Adrenal gland (tissue), 12 donors: ENCODE data around the gene CECR2. TPM values are rescaled to one million over a fixed set of nuclear protein-coding genes. Genes with fewer than 3 reads are reported as not detected.

Experiments
- DNase-seq, 7 donors: peaks; one replicate each; pipeline ENCODE4 v3.0.0-alpha.2; 2019 to 2020
- H3K27ac ChIP-seq, 5 donors: fragments of 200-600 bp; sonication (generic) in 4 of 5; 1 replicate in 3 of 5; 2 replicates in 2 of 5; pipeline versions ENCODE4 v1.5.1 to v1.8.0; 2016 to 2020; ENCODE audit warnings: mild to moderate bottlenecking in 1 of 5
- H3K27me3 ChIP-seq: fragments of 200-600 bp; 2 replicates; pipeline ENCODE4 v1.8.0; 2021
- H3K36me3 ChIP-seq, 2 donors: fragments of 200-600 bp; replicated peaks in 1 of 2; 1 replicate in 1 of 2; 2 replicates in 1 of 2; pipeline versions ENCODE4 v1.5.1 to v1.8.0; 2018 to 2022
- H3K4me1 ChIP-seq, 2 donors: fragments of 200-600 bp; replicated peaks in 1 of 2; 1 replicate in 1 of 2; 2 replicates in 1 of 2; pipeline versions ENCODE4 v1.5.1 to v1.8.0; 2018 to 2021
- H3K4me3 ChIP-seq, 4 donors: fragments of 200-600 bp; sonication (generic) in 3 of 4; one replicate each; pipeline ENCODE4 v1.5.1; 2016 to 2018
- H3K9me3 ChIP-seq, 3 donors: fragments of 200-600 bp; sonication (generic) in 1 of 3; replicated peaks in 1 of 3; 1 replicate in 2 of 3; 2 replicates in 1 of 3; pipeline versions ENCODE4 v1.5.1 to v1.8.0; 2016 to 2021
- CTCF ChIP-seq, 6 experiments: fragments of 450-650 bp in 4 of 6; fragments of 200-600 bp in 2 of 6; sonication (generic) in 1 of 6; IDR thresholded peaks; 1 replicate in 5 of 6; 2 replicates in 1 of 6; pipeline versions ENCODE4 v1.5.1 to v1.8.0; 2016 to 2021; ENCODE audit warnings: antibody characterized with exemption in 6 of 6, mild to moderate bottlenecking in 2 of 6, moderate library complexity in 1 of 6
- POLR2A ChIP-seq, 2 donors: fragments of 450-650 bp; IDR thresholded peaks; one replicate each; pipeline ENCODE4 v1.6.1; 2017; ENCODE audit warnings: antibody characterized with exemption in 2 of 2, mild to moderate bottlenecking in 2 of 2, moderate library complexity in 1 of 2
- WGBS, 4 donors: extraction: QIAGEN DNeasy Blood & Tissue Kit in 2 of 4; methylation state at CpG; one replicate each; pipeline versions ENCODE4 v1.1.5 to v1.1.7; 2013 to 2017; 5-methylcytosine and 5-hydroxymethylcytosine counted together
- intact Hi-C, 2 donors: fragments of 100-400 bp; cut with DNase I; formaldehyde crosslinking; loops; one replicate each; pipeline versions ENCODE4 v1.14.1 to v1.15.0; 2022 to 2023
- polyA plus RNA-seq, 3 donors: library from polyadenylated mRNA; stranded (reverse); fragments of 200-250 nt in 2 of 3; fragments of 350-450 nt in 1 of 3; fragmentation: Illumina TruSeq in 1 of 3; extraction: RNeasy Lipid Tissue Mini Kit (QIAGEN cat#74804) in 1 of 3; gene quantifications; one replicate each; pipeline ENCODE4 v1.2.3, GENCODE V29; 2013 to 2014
- total RNA-seq, 9 donors: library from RNA; depleted of rRNA in 4 of 9; stranded (reverse); fragments of >200 nt in 4 of 9; fragments of 120-200 nt in 1 of 9; fragmentation: NEBNext Ultra II Directional in 1 of 9; extraction: Animal tissue kit (Norgen Biotek cat#: 25700) in 1 of 9; gene quantifications; one replicate each; pipeline versions ENCODE4 v1.1.0 to v1.2.4, GENCODE V29; 2013 to 2023
- donor health status: healthy with polysubstance abuse.
- donor health status: Bipolar disorder and iron deficiency.
- donor health status: DM: yes; HTN: yes; CAD: no.
- donor health status: DM: no; HTN: no; CAD: no.
- donor health status: DM: no; HTN: no; CAD: no.
- donor health status: DM: yes; HTN: yes; CAD: no.

The CECR2 gene
- total and polyA plus RNA-seq, 12 donors = 0.20 to 1.7 (median 0.67) TPM

DNA sequence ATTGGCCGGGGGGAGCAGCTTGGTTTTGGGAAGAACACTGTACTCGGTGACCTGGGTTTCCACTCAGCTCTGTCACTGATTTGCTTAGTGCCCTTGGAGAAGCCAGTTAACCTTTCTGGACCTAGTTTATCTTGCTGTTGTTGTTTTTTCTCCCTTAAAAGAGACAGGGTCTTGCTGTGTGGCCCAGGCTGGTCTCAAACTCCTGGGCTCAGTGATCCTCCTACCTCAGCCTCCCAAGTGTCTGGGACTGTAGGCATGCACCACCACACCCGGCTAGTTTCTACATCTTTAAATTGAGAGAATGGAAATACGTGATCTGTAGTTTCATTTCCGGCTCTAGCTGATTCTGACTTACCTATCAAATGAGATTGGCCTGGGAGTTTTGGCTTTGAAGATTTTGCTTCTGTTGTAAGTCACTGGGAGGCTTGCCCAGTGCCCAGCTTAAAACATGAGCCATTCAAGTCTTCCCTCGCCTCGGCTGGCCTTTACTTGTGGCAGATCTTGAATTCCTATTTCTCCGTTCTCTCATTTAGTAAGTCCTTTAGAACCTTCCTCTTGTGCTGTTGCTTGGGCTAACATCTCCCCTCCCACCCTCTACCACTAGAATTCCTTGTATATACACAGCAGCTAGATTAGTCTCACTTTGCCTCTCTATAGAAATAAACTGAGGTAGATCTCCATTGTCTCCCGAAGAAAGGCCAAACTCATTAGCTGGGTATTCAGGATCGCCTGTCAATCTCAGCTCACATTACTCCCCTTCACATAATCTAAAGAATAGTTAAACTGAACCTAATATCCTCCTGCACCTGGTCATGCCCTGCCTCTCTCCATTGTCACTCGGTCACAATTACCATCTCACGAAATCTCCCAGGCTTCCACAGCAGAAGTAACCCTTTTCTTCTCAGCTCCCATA lies 106.3 kb downstream of the CECR2 start:
- Histone ChIP-seq H3K36me3 (no peaks in the 10 kb centered on the region), H3K4me3 (no peak overlapping the region), H3K27me3 (peaks cover 3% of the 10 kb centered on the region), H3K27ac (no peak overlapping the region), H3K9me3 (no peaks in the 10 kb centered on the region), H3K4me1 (no peaks in the 10 kb centered on the region)
- TF ChIP-seq POLR2A (IDR thresholded peaks at IDR 0.05) (no peak), CTCF (IDR thresholded peaks at IDR 0.05) (no peak)
- WGBS, 4 donors = 84 to 90% (median 86%) methylated on average over 12 of the region's 12 CpGs
- DNase-seq = no peak
- intact Hi-C loops = no loop called here

DNA sequence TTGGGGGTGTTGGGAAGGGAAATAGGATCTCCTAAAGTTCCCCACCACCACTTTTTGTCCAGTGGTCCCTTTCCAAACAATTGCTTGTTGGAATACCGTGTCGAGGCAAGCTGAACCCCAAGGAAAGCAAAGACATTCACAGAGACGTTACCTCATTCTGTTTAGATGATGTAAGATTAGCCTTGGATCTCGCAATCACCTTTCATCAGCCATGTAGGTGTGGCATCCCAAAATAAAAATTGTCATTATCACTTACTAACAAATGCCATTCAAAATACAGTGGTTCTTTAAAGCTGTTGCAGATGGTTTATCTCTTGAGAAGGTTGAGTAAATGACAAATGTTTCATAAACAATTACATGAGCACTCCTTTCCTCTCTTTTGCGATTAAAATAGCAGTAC lies 107.6 kb downstream of the CECR2 start:
- H3K4me3 ChIP-seq = peak overlapping the region in 1 of 4 donors; percentile 19
- intact Hi-C loops = no loop called here
- WGBS, 4 donors = 59 to 75% (median 67%) methylated on average over 5 of the region's 5 CpGs

DNA sequence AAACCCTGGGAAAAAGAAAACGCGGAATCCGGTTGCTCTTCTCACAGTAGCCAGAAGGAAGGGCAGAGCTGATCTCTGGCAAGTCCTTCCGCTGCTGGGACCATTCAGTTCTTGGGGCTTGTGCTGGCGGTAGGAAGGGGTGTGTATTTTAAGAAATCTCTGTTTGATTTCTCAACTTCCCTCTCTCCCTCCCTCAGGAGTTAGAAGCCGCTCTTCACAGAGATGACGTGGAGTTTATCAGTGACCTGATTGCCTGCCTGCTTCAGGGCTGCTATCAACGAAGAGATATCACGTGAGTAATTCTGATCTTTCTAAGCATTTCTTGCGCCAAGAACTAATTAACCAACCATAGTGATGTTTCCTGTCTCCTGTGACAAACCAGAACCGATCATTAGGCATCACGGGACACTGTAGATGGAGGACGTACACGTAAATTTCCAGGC lies 108.2 kb downstream of the CECR2 start:
- Histone ChIP-seq H3K36me3 (no peaks in the 10 kb centered on the region), H3K27me3 (peaks cover 3% of the 10 kb centered on the region), H3K4me1 (no peaks in the 10 kb centered on the region), H3K4me3 (peak overlapping the region in 1 of 4 donors; percentile 19), H3K27ac (no peak overlapping the region), H3K9me3 (no peaks in the 10 kb centered on the region)
- intact Hi-C loops = no loop called here
- 18 to 27% (median 24%) methylated on average over 14 of the region's 14 CpGs for WGBS, 4 donors
- peak in 6 of 7 donors; percentile 10 to 53 (median 26) for DNase-seq
- TF ChIP-seq POLR2A (IDR thresholded peaks at IDR 0.05) (peak in 1 of 2 donors; percentile 22), CTCF (IDR thresholded peaks at IDR 0.05) (no peak)

More for the DNA sequence above, 107.6 kb downstream of the CECR2 start:
- DNase-seq = no peak
- H3K4me1 ChIP-seq = no peaks in the 10 kb centered on the region
- no peak for TF ChIP-seq POLR2A (IDR thresholded peaks at IDR 0.05)
- no peak for TF ChIP-seq CTCF (IDR thresholded peaks at IDR 0.05)
- peaks cover 3% of the 10 kb centered on the region for H3K27me3 ChIP-seq
- no peaks in the 10 kb centered on the region for H3K9me3 ChIP-seq
- no peaks in the 10 kb centered on the region for H3K36me3 ChIP-seq
- no peak overlapping the region for H3K27ac ChIP-seq

- no peak overlapping the region for H3K27ac ChIP-seq
- no peak for DNase-seq
- no peaks in the 10 kb centered on the region for H3K9me3 ChIP-seq
- H3K4me1 ChIP-seq = no peaks in the 10 kb centered on the region
- intact Hi-C loops = no loop called here
- WGBS, 4 donors = 63 to 77% (median 69%) methylated on average over 2 of the region's 2 CpGs
- H3K36me3 ChIP-seq = no peaks in the 10 kb centered on the region
- H3K4me3 ChIP-seq = no peak overlapping the region
- TF ChIP-seq CTCF (IDR thresholded peaks at IDR 0.05) (no peak), POLR2A (IDR thresholded peaks at IDR 0.05) (no peak)
- peaks cover 2% of the 10 kb centered on the region for H3K27me3 ChIP-seq
Measured at GRCh38 chr22:17479135-17479534, 109.9 kb downstream of the CECR2 start.
